Measurements from ENCODE around the gene CIB4. TPM values are rescaled to one million over a fixed set of nuclear protein-coding genes. Genes with fewer than 3 reads are reported as not detected.

CIB4 gene
- total RNA-seq, 1 donor from 2014 or later: not detected

DNA sequence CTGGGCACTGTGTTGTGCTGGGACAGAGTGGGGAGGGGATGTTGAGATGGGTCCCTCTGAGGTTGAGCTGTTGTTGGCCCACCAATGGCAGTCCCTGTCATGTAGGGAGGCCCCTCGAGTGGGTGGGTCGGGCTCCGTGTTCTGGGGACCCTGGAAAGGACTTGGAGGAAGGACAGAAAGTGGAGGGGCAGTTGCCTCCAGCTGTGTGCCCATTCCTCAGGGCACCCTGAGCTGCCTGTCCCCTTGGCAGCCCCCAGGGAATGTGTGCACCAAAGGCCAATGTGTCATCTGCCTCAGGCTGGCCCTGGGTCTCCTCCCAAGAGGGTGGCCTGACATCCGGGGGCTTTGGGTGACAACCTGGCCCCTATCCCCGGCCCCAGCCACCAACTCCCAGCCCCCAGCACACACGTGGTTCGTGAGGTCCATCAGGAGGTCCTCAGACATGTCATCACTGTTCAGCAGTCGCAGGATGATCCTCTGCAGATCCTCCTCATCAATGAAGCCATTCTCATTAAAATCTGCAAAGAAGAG, 57.7 kb downstream of the CIB4 start:
- DNase-seq (ENCODE audit: low read depth in 2 of 2): no peak

DNA sequence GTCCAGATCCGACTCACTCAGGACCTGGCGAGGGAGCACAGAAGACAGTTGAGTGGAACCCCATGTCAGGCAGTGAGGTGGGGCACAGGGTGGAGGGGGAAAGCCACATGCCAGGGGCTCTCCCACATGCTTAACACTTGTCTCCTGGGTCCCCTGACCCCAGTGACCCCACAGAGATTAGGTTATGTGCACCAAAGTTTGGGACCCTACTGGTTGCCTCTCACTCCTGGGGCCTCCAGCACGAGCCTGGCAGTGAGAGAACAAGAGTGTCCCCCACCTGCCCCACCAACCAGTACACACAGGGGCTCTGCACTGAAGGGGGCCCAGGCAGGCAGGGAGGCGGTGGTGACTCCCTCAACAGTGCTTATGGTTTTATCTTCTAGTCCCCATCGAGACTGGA, 58.3 kb downstream of the CIB4 start:
- no peak for DNase-seq (ENCODE audit: low read depth in 2 of 2)

DNA sequence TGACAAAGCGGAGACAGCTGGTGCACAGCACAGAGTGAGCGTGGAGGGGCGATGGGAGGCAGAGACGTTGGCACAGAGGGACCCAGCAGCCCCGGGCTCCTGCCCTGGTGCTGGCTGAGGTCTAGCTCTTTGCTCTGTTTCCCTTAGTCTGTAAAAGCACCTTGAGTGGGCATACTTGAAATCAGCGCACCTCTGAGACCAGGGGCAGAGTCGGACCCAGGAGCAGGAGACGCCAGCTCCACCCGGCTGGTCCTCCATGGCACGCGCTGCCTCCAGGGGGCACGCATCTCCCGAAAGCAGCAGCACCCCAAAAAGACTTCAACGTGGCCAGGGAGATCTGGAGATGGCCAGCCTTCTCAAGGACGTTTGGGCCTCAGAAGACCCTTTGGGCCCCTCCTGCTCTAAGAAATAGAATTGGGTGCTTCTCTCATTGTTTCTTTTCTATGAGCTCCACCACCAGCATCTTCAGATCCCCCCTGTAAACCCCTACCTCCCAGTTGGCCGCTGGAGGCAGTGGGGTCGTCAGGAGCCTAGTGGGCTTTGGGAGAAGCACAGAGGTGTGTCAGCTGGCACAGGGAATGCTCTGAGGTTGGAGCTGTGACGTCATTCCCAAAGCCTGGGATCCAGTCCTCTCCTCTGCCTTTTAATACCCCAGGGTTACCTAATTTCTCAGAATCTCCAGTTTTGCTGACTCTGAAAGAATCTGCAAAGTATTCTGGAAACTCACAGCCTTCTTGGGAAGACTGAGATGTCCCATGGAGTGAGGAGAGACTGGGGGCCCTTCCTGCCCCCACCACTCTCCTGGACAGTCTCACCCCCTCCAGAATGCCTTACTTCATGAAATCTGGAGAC, 58.9 kb downstream of the CIB4 start:
- DNase-seq (ENCODE audit: low read depth in 2 of 2): no peak

DNA sequence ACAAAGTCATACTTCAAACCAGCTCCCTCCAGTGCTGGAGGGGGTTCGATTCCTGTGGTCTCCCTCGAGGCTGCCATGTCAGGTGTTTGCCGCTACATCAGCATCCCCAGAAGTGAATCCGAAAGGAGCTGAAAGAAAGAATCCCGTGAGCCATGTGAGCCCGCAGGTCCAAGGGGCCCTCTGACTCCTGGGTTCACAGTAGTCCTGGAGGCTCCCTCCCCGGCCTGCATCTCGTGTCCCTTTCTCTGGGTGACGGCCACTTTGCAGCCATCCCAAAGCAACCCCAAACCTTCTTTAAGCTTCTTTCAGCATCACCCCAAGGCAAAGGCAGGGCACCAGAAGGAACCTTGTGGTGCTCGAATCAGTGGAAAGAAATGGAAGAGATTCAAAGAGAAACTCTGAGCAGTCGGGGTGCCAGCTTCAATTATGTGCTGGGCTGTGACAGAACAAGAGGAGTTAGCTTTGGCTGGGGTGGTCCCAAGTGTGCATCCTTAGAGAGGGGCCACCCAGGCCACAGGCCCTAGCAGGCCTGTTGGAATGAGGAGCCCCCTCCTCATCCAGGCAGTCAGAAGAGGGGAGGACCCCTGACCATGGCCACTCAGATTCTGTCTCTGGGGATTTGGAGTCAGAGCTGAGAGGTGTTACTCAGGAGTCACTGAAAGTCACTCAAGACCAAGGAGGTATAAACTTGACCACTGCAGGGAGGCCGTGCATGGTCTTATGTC, 59.7 kb downstream of the CIB4 start:
- no peak for DNase-seq (ENCODE audit: low read depth in 2 of 2)

DNA sequence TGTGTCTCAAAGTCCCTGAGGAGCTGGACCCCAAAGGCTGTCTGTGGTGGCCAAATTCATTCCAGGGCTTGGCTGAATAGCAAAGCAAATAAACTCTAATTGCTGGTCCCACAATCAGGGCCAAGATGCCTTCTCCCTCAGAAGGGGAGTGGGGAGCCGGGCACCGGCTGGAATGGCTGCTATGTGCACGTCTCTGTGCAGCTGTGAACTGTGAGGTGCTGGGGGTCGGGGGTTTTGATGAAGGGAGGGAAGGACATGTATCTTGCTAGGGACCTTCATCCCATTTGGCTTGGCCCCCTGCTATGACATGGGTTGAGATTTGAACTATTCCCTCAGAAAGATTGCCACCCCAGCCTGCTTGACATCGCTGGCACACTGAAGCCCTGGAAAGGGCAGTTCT, 60.4 kb downstream of the CIB4 start:
- DNase-seq (ENCODE audit: low read depth in 2 of 2): no peak

DNA sequence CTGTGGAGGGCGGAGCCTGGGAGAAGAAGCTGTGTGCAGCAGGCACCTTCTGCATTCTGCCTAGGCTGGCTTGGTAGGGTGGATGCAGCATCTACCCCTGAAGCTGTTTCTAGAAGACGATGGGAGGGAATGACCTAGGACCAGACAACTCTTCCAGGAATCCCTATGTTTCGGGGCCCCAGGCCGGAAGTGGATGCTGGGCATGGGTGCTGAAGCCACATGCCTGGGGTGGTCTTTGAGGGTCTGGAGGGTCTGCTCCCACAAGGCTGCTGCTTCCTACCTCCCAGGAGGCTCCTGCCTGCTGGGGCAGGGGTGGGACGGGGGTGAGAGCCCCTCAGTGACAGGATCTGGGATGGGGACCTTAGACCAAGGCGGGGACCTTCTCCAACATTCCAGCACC, 61.0 kb downstream of the CIB4 start:
- DNase-seq (ENCODE audit: low read depth in 2 of 2): no peak

DNA sequence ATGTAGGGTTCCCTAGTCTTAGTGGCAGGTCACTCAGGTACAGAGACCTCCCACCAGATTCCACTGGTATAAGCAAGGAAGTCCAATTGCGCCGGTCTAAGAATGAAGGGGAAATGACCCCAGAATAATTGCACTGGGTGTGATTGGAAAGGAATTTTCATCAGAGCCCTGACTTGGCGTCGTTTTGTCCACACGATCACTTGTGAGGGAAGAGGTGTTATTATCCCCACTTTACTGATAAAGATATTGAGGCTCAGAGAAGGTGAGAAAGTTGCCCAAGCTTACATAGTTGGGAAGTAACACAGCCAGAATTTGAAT, 61.5 kb downstream of the CIB4 start:
- DNase-seq (ENCODE audit: low read depth in 2 of 2): no peak

DNA sequence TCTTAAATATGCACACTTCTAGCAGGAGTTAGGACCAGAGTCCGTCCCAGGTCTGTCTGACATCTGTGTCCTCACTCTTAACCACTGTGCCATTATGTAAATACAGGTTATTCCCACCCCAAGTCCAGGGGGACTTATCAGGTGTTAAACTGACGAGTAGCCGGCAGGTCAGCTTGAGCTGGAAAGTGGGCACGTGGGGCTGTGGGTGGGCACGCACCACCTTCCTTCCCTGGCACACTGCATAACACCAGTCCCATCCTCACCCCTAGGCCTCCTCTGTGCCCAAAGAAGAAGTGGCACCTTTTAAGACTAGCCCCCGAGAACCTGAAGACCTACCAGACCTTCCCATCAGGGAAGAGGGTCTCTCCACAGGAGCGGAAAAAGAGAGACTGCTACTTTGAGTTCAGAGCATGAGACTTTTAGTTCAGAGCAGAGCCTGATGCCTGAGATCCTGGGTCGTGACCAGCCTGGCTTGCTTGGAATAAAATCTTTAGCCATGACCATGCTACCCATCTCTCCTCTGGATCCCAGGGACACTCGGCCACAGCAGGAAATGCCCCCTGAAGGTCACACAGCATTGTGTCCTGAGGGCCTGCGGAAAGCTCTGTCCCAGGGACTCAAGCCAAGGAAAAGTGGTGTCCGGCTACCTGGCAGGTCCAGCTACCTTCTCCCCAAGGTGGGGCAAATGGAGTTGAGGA, 62.0 kb downstream of the CIB4 start:
- DNase-seq (ENCODE audit: low read depth in 2 of 2): no peak

DNA sequence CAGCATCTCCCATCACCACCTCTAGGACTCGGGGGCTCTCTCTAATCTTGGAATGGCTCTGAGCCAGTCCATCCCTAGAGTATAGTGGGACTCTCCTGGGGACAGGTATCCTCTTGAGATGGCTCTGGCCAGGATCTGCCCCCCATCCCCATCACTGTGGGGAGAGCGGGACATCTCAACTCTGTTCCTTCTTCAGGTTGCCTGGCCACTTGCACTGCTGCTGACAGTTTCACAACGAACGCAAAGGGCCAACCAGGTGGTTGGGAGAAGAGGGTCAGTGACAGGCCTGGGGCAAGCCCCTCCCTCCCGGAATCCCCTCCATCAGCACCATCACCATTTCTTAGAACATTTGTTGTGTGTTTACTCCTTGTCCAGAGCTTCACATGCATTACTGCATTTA, 62.6 kb downstream of the CIB4 start:
- no peak for DNase-seq (ENCODE audit: low read depth in 2 of 2)

DNA sequence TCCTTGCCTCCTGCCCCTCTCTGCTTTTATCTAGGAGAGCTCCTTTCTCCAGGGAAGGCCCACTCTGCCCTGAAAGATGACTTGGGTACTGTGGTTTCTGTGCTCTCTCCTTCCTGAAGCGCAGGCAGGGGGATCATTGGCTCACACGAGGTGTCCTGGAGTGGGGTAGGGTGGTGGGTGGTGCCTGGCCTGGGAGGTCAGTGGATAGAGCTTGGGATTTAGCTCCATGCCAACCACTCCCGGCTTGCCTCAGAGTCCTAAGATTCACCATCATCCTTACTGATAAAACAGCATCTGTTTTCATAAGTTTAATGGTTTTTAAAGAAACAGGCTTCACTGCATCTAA, 63.1 kb downstream of the CIB4 start:
- no peak for DNase-seq (ENCODE audit: low read depth in 2 of 2)

DNA sequence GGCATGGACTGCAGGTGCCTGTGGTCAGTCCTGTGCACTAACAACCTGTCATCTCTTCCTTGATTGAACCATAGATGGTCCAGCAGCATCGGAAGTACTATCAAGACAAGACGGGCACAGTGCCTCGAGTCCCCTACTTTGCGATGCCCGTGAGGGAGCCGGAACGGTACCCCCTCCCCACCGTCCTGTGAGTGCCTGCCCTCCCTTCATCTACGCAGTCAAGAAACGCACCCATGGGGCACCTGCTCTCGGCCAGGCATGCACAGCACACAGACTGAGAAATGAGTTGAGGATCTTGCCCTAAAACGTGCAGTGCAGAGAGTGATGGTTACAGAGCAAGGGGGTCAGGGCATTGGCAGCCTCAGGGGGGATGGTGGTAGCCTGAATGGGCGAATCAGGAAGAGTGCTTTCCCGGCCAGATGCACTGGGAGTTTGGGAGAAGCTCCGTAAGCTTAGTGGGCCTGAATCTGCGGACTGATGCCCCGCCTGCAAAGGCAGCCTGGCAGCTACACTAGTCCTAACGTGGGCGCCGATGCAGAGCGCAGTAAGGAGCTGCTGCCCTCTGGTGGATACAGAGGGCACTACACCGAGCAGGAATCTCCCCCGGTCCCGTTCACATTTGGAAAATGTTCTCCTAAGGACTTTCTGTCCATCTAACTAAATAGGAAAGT, 63.6 kb downstream of the CIB4 start:
- peak; percentile 27 to 61 for DNase-seq (ENCODE audit: low read depth in 2 of 2)

DNA sequence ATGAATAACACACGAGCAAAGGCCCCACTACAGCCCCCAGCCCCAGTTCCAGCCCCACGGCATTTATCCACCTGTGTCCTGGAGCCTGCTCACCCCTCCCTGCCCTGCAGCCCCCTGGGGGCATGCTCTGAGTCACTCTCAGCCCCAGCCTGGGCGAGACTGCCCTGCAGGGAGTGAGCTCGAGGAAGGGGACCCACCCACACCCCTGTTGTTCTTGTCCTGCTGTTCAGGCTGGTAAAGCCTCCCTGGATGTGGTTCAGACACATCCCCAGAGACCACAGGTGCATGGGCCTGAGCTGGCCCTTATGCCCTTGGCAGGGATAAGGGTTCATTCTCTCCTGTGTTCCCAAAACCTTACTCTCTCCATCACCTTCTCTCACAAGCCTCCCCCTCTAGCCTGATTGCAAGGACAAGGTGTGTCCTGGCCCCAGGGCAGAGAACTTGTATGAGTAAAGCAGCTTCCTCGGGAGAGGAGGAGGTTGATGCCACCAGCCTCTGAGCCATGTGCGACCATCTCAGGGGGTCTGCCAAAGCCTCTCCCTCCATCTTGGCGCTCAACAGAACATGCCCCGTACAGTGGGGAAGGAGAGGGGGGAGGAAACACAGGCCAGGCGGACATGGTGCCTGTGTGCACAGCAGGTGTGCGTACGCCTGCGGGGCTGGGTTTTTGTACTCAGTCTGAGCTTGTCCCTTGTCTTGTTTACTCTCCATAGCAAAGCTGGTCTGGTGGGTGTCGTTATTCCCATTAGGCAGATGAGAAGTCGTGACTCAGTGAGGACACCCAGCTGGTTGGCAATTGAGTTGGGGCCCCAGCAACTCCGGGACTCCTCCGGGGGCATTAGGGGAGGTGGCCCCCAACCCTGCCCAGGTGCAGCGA, 64.4 kb downstream of the CIB4 start:
- no peak for DNase-seq (ENCODE audit: low read depth in 2 of 2)

DNA sequence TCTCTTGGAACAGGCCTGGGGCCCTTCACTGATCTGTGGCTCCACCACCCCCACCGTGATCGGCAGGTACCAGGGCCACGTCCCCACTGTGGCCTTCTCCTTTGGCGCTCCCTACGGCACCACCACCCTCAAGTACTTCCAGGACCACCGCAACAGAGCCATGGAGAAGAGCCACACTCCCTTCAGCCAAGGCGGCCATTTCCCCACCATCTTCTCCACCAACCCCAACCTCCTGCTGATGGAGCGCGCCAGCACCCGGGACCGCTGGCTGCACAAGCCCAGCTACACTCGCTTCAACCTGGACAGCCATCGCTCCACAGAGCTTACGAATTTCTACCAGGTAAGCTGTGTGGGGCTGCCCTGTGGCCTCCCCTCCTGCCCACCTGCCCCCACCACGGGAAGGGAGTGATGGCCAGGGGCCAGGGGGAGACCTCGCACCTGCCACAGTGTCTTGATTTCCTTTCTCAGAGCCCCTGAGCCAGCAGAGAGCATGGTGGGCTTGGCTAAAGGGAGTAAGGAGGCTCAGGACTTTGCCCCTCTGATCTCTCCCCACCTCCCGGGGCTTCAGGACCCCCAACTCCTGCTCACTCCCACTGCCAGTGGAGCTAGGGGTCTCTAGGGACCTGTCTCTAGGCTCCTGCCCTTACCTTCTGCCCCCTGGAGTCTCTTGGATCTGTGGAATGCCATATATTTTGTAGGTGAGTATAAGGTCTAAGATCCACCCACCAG, 65.2 kb downstream of the CIB4 start:
- no peak for DNase-seq (ENCODE audit: low read depth in 2 of 2)

DNA sequence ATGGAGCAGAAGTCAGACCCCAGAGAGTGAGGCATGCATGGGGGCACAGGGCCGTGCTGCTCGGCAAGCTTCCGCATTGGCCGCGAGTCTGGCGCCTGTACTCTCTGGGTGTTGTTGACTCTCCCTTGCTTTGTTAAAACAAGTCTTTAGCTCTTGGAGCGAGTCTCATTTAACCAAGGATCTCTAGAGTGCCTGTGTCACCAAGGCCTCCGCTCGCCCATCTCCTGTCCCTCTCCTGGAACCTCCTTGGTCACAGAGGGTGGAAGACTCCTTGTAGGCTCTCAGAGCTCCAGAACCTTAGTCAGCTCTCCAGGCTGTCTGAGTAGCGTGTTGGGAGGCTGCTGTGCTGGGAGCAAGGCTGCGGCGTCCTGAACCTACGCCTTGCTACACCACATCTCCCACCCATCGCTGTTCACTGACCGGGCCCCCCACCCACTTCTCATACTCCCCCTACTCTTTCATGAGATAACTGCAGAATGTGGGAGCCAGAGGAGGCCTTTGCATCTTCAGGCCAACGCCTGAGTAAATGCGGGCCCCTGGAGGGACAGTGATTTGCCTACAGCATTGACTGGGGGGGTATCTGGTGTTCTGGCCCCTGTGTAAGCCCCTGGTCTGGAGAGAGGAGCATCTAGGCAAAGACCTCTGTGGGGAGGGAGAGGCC, 66.1 kb downstream of the CIB4 start:
- no peak for DNase-seq (ENCODE audit: low read depth in 2 of 2)

DNA sequence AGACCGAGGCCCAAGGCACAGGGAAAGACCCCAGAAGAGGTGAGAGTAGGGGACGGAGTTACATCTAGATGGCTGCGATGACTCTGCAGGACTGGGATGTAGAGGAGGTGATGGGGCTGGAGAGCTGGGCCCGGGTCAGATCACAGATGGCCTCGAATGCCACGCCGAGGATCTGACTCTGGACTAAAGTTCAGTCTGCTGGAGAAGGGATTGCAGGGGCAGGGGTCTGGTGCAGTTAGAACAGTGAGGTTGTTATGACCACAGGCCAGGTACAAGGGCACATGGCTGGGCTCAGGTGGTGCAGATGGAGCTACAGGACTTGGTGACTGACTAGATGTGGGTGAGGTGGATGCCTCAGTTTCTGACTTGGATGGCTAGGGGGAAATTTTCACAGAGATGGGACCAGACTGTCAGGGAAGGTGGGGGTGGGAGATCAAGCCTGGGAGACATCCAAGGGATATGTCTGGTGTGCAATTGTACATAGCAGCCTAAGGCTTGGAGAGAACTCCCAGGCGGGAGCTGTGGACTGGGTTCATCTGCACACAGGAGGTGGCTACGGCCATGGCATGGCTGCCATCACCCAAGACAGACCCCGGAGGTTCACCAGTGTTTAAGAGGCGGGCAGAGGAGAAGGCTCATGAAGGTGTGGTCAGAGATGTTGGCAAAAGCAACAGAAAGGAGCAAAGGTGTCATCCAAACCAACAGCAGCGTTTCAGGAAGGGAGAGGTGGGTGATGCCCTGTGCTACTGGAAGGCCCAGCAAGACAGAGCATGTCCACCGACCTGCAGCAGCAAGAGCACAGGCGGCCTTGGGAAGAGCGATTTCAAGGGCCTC, 66.9 kb downstream of the CIB4 start:
- DNase-seq (ENCODE audit: low read depth in 2 of 2): no peak

DNA sequence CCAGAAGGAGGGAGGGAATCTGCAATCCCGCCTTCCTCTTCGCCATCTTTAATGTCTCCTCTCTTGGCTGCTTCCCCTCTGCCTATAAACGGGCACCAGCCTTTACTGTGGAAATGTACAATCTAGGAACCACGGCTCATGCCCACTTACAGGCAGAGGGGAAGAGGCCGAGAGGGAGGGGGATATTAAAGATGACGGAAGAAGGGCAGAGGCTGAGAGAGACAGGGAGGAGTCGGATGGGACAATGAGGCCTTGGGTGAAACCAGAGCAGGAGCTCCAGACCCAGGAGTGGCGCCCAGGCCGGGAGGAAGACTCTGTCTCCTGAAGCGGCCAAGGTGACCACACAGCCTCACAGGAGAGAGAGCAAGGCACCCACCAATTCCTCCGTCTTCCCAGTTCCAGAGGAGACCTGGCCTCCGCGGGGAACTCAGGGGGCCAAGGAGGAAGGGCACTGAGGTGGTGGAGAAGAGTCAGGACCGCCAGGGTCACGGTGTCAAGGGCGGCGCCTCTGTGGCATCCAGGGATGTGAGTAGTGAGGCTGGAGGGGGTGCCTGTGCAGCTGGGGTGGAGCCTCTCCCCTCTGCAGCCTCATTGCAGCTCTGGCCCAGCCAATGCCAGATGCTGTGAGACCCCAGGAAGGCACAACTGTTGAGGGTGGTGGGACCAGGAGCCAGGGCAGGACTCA, 67.8 kb downstream of the CIB4 start:
- no peak for DNase-seq (ENCODE audit: low read depth in 2 of 2)

DNA sequence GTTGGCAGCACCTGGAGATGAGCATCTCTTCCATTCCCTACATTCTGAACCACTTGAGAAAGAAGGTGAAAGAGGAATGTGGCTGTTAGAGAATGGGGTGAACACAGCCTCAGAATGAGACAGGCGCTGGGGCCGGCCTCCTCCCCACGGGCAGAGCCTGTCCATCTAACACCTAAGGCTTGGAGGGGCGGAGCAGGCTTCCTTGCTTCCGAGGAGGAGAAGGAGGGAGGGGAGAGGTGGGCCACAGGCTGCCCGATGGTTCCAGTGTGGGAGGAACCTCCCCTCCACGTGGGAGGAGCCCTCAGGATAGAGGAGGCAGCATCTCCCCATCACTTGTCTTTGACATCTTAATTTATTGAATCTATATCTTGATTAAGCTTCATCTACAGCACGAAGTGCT, 68.6 kb downstream of the CIB4 start:
- no peak for DNase-seq (ENCODE audit: low read depth in 2 of 2)

DNA sequence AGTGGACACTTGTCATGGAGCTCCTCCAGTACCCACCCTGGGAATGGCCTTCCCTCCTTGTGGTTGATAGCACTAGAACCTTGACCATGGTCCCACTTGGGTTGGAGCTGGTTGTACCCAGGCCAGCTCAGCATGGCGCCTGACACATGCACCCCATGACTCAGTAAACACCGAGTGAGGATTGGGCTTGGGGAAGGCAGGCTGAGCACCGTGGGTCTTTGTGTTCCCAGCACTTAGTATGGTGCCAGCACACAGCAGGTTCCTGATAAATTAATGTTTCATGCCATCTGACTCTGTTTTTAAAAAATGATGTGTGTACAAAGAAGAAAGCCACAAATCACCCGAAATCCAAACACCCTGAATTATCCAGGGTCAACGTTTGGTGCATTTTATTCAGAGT, 69.8 kb downstream of the CIB4 start:
- no peak for DNase-seq (ENCODE audit: low read depth in 2 of 2)
